Smooth muscle cell (in vitro differentiated cells): ENCODE results near the gene RALGPS1. TPM values are rescaled to one million over a fixed set of nuclear protein-coding genes. Genes with fewer than 3 reads are reported as not detected.
A peak's percentile ranks its signal among the peaks of the same experiment; 100 is the strongest.

Experiments
- DNase-seq: peaks from one replicate; lab custom pipeline; 2025; ENCODE audit not compliant: unreplicated experiment; lab: John Stamatoyannopoulos, UW
- H2AFZ ChIP-seq: fragments of 200-600 bp; sonication (generic); 2 replicates; pipeline ENCODE4 v1.6.0; 2016; ENCODE audit warnings: antibody characterized with exemption, low read depth, mild to moderate bottlenecking
- H3F3A ChIP-seq: fragments of 200-600 bp; sonication (generic); 2 replicates; pipeline ENCODE4 v1.6.0; 2017; ENCODE audit warnings: antibody characterized with exemption, low read depth
- H3K27ac ChIP-seq: fragments of 200-600 bp; sonication (generic); 2 replicates; pipeline ENCODE4 v1.5.1; 2016; ENCODE audit warnings: low read depth, mild to moderate bottlenecking
- H3K27me3 ChIP-seq: fragments of 200-600 bp; sonication (generic); 2 replicates; pipeline ENCODE4 v1.6.1; 2016; ENCODE audit warnings: low read depth, mild to moderate bottlenecking
- H3K36me3 ChIP-seq: fragments of 200-600 bp; sonication (generic); 2 replicates; pipeline ENCODE4 v1.5.1; 2016; ENCODE audit warnings: low read depth
- H3K4me1 ChIP-seq: fragments of 200-600 bp; sonication (generic); 2 replicates; pipeline ENCODE4 v1.5.1; 2016; ENCODE audit warnings: low read depth
- H3K4me2 ChIP-seq: fragments of 200-600 bp; sonication (generic); 2 replicates; pipeline ENCODE4 v1.6.0; 2016; ENCODE audit warnings: mild to moderate bottlenecking
- H3K4me3 ChIP-seq: fragments of 200-600 bp; sonication (generic); 2 replicates; pipeline ENCODE4 v1.5.1; 2016; ENCODE audit warnings: mild to moderate bottlenecking
- H3K79me2 ChIP-seq: fragments of 200-600 bp; sonication (generic); 2 replicates; pipeline ENCODE4 v1.6.0; 2016; ENCODE audit warnings: low read depth, mild to moderate bottlenecking
- H3K9ac ChIP-seq: fragments of 200-600 bp; sonication (generic); 2 replicates; pipeline ENCODE4 v1.6.0; 2016; ENCODE audit warnings: low read depth
- H3K9me3 ChIP-seq: fragments of 200-600 bp; sonication (generic); replicated peaks from 2 replicates; pipeline ENCODE4 v1.5.1; 2016; ENCODE audit warnings: low read depth
- H4K20me1 ChIP-seq: fragments of 200-600 bp; sonication (generic); 2 replicates; pipeline ENCODE4 v1.6.0; 2016; ENCODE audit warnings: low read depth
- CTCF ChIP-seq: fragments of 200-600 bp; sonication (generic); IDR thresholded peaks from 2 replicates; pipeline ENCODE4 v1.5.1; 2017; ENCODE audit warnings: borderline replicate concordance, mild to moderate bottlenecking, antibody characterized with exemption; ENCODE audit not compliant: insufficient read depth, poor library complexity, severe bottlenecking
- WGBS: methylation state at CpG from one replicate; pipeline ENCODE4 v1.1.7; 2016; ENCODE audit warnings: low lambda C conversion rate; 5-methylcytosine and 5-hydroxymethylcytosine counted together
- polyA plus RNA-seq: library from polyadenylated mRNA; unstranded; fragments of >200 nt; fragmentation: Nextera tagmentation; extraction: Ambion mirVana; gene quantifications from 2 replicates; pipeline ENCODE4 v1.2.1, GENCODE V29; 2016
- total RNA-seq: library from RNA; depleted of rRNA; stranded (reverse); fragments of >200 nt; gene quantifications from 2 replicates; pipeline ENCODE4 v1.2.3, GENCODE V29; 2014

RALGPS1 gene
- total and polyA plus RNA-seq, 2 experiments from 2014 or later = 2.1 to 4.0 TPM

- no peaks in the 10 kb centered on the region for H3K9me3 ChIP-seq
- H3K4me1 ChIP-seq = no peaks in the 10 kb centered on the region
- H3K4me3 ChIP-seq = peak overlapping the region; percentile 69
- 84% methylated on average over 8 of the region's 8 CpGs for WGBS
- peaks cover 2% of the 10 kb centered on the region for H3K79me2 ChIP-seq
- peak overlapping the region; percentile 85 for H3K4me2 ChIP-seq
- TF ChIP-seq CTCF = no peak
- no peak for DNase-seq
- H3K36me3 ChIP-seq = no peaks in the 10 kb centered on the region
- no peak overlapping the region for H3K27ac ChIP-seq
- no peaks in the 10 kb centered on the region for H4K20me1 ChIP-seq
- H3F3A ChIP-seq = no peaks in the 10 kb centered on the region
- no peak overlapping the region for H3K9ac ChIP-seq
- H2AFZ ChIP-seq = peak overlapping the region; percentile 97
- no peaks in the 10 kb centered on the region for H3K27me3 ChIP-seq
Measured at GRCh38 chr9:127245637-127246164, 331.1 kb downstream of the RALGPS1 start.

GRCh38 chr9:127248241-127248640 lies 333.7 kb downstream of the RALGPS1 start:
- no peak overlapping the region for H3K9ac ChIP-seq
- H3K79me2 ChIP-seq = peaks cover 2% of the 10 kb centered on the region
- H3K4me2 ChIP-seq = no peak overlapping the region
- no peak overlapping the region for H3K4me3 ChIP-seq
- no peak for TF ChIP-seq CTCF
- no peaks in the 10 kb centered on the region for H3K27me3 ChIP-seq
- no peaks in the 10 kb centered on the region for H3K9me3 ChIP-seq
- DNase-seq = no peak
- 76% methylated on average over 3 of the region's 3 CpGs for WGBS
- H3F3A ChIP-seq = no peaks in the 10 kb centered on the region
- no peaks in the 10 kb centered on the region for H3K4me1 ChIP-seq
- H3K27ac ChIP-seq = no peak overlapping the region
- no peaks in the 10 kb centered on the region for H4K20me1 ChIP-seq
- H2AFZ ChIP-seq = no peak overlapping the region
- H3K36me3 ChIP-seq = no peaks in the 10 kb centered on the region

GRCh38 chr9:127249877-127250276 lies 335.3 kb downstream of the RALGPS1 start:
- Histone ChIP-seq H3K4me3 (no peak overlapping the region), H3K79me2 (peaks cover 2% of the 10 kb centered on the region)
- DNase-seq = no peak

More at GRCh38 chr9:127249877-127250276, 335.3 kb downstream of the RALGPS1 start:
- no peaks in the 10 kb centered on the region for H3K9me3 ChIP-seq
- no peaks in the 10 kb centered on the region for H3K4me1 ChIP-seq
- no peak overlapping the region for H3K9ac ChIP-seq
- H2AFZ ChIP-seq = no peak overlapping the region
- H3F3A ChIP-seq = no peaks in the 10 kb centered on the region
- no peak overlapping the region for H3K27ac ChIP-seq
- H4K20me1 ChIP-seq = no peaks in the 10 kb centered on the region
- no peak overlapping the region for H3K4me2 ChIP-seq
- TF ChIP-seq CTCF = no peak
- no peaks in the 10 kb centered on the region for H3K27me3 ChIP-seq
- 94% methylated on average over 5 of the region's 5 CpGs for WGBS
- H3K36me3 ChIP-seq = no peaks in the 10 kb centered on the region
